Brain microvascular endothelial cell (primary cell): ENCODE measurements around the gene IL1RL1.

Source experiments
- DNase-seq: peaks from one replicate; pipeline ENCODE4 v3.0.0-alpha.2; 2020
- H3K27ac ChIP-seq: fragments of 250-450 bp; sonication (Bioruptor Pico); 2 replicates; pipeline ENCODE4 v1.5.1; 2020; ENCODE audit warnings: mild to moderate bottlenecking, moderate library complexity
- H3K27me3 ChIP-seq: fragments of 250-450 bp; sonication (Bioruptor Pico); replicated peaks from 2 replicates; pipeline ENCODE4 v1.5.1; 2020; ENCODE audit warnings: mild to moderate bottlenecking
- H3K36me3 ChIP-seq: fragments of 250-450 bp; sonication (Bioruptor Pico); replicated peaks from 2 replicates; pipeline ENCODE4 v1.5.1; 2020; ENCODE audit warnings: mild to moderate bottlenecking
- H3K4me3 ChIP-seq: 2 replicates; pipeline ENCODE4 v1.5.1; 2011; ENCODE audit warnings: low read depth, mild to moderate bottlenecking, control low read depth, low read length, moderate library complexity
- CTCF ChIP-seq: IDR thresholded peaks from 2 replicates; pipeline ENCODE4 v1.5.1; 2011; ENCODE audit warnings: low read depth, mild to moderate bottlenecking, moderate library complexity, low read length, control low read depth, inconsistent platforms; ENCODE audit errors: missing control alignments
- in situ Hi-C: cut with HindIII; loops from 2 replicates; pipeline ENCODE4 v1.10.0; 2017; ENCODE audit warnings: low sequenced_read_pairs, low pct_ligation_motif_present

The IL1RL1 gene

DNA sequence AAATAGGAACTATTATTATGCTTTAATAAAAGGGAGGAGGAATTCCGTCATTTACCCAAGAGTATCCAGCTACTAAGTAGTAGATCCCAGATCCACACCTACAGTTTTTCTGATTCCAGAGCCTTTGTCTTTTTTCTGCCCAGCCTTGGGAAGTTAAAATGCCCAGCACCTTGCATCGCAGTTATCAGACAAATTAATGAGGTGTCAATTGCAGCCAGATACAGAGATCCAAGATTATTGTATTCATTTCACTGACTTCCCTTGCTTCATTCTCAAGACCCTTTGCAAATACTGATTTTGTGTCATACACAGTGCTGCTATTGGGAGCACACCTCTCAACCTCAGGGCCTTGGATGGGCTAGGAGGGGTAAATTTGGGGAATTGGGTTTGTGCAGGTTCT, 45.4 kb downstream of the IL1RL1 start:
- H3K27me3 ChIP-seq, result no peaks in the 10 kb centered on the region
- H3K36me3 ChIP-seq, result no peaks in the 10 kb centered on the region
- H3K27ac ChIP-seq, result no peak overlapping the region
- H3K4me3 ChIP-seq, result no peak overlapping the region
- no peak for DNase-seq
- in situ Hi-C loops, result loop anchor here (10.0 kb wide), 1 partner anchor 112 kb away; no protein-coding TSS in a partner anchor
- no peak for TF ChIP-seq CTCF

- Histone ChIP-seq H3K27me3 (no peaks in the 10 kb centered on the region), H3K27ac (no peak overlapping the region), H3K36me3 (no peaks in the 10 kb centered on the region), H3K4me3 (no peak overlapping the region)
- in situ Hi-C loops, result loop anchor here (10.0 kb wide), 1 partner anchor 113 kb away; no protein-coding TSS in a partner anchor
- no peak for TF ChIP-seq CTCF
- no peak for DNase-seq
These were observed 46.6 kb downstream of the IL1RL1 start for GRCh38 chr2:102357937-102358336.

GRCh38 chr2:102358496-102358895, 47.1 kb downstream of the IL1RL1 start:
- in situ Hi-C loops, result loop anchor here (10.0 kb wide), 1 partner anchor 114 kb away; no protein-coding TSS in a partner anchor
- no peak for TF ChIP-seq CTCF
- no peaks in the 10 kb centered on the region for H3K36me3 ChIP-seq
- H3K27ac ChIP-seq, result no peak overlapping the region
- H3K4me3 ChIP-seq, result no peak overlapping the region
- H3K27me3 ChIP-seq, result no peaks in the 10 kb centered on the region
- DNase-seq, result no peak

DNA sequence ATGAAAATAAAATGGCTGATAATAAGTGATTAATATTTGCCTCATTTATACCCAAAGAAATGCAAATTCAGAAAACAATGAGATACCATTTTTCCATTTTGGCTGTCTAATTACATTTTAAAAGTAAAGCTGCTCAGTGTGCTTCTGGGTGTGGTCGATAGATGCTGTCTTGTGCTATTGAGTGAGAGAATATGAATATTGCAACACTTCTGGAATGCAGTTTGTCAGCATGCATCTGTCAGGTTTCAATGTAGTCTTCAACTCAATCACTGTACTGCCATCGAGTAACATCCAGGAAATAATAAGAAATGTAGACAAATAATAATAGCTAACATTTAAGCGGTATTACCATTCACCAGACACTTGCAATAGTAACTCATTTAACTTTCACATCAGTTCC, 48.2 kb downstream of the IL1RL1 start:
- H3K4me3 ChIP-seq, result no peak overlapping the region
- no peak for DNase-seq
- TF ChIP-seq CTCF, result no peak
- H3K27ac ChIP-seq, result no peak overlapping the region
- in situ Hi-C loops, result loop anchor here (10.0 kb wide), 1 partner anchor 115 kb away; no protein-coding TSS in a partner anchor
- no peaks in the 10 kb centered on the region for H3K27me3 ChIP-seq
- H3K36me3 ChIP-seq, result no peaks in the 10 kb centered on the region

DNA sequence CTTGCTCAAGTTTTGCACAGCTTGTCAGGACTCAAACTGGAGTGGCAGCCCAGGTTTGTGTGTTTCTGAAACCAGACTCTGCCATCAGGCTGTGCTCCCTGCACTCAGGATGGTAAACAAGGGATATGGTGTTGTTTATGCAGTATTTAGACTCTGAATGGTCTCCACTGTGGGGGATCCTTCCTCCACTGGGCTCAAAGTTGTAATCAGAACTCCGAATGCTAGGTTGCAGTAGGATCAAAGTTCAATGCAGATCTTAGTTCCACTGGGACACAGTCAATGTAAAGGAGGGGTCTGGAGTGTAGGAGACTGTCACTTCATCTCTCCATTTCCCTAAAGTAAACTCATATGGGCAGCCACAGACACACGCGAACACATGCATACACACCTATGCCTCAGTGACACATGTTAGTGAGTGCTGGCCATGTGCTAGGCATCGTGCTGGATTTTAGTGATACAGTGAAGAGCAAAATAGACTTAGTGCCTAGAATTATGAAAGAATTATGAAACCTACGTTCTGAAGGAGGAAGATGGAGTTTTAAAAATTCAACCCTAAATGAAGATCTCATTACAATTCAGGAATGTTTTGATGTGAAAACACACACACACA, 50.4 kb downstream of the IL1RL1 start:
- in situ Hi-C loops, result no loop called here
- no peaks in the 10 kb centered on the region for H3K36me3 ChIP-seq
- TF ChIP-seq CTCF, result no peak
- H3K4me3 ChIP-seq, result no peak overlapping the region
- H3K27me3 ChIP-seq, result no peaks in the 10 kb centered on the region
- H3K27ac ChIP-seq, result no peak overlapping the region
- DNase-seq, result no peak

DNA sequence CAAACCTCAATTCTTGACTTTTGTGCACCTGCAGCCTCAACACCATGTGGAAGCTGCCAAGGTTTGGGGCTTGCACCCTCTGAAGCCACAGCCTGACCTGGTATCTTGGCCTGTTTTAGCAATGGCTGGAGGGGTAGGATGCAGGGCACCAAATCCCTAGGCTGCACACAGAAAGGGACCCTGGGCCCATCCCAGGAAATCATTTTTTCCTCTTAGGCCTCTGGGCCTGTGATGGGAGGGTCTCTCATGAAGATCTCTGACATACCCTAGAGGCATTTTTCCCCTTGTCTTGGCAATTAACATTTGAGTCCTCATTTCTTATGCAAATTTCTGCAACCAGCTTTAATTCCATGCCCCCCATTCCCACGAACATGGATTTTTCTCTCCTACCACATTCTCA, 54.4 kb downstream of the IL1RL1 start:
- no peak for DNase-seq

More for the DNA sequence above, 54.4 kb downstream of the IL1RL1 start:
- in situ Hi-C loops, result no loop called here
- TF ChIP-seq CTCF, result no peak
- Histone ChIP-seq H3K27me3 (no peaks in the 10 kb centered on the region), H3K36me3 (no peaks in the 10 kb centered on the region), H3K27ac (no peak overlapping the region), H3K4me3 (no peak overlapping the region)
